HG02571 (cell line): ENCODE measurements around the gene TADA3.
A peak's percentile ranks its signal among the peaks of the same experiment; 100 is the strongest.

Experiments
- ATAC-seq: cut with Tn5 transposase; IDR thresholded peaks from one replicate; pipeline ENCODE4 v1.9.1; 2021; ENCODE audit warnings: mild to moderate bottlenecking, moderate library complexity; ENCODE audit not compliant: unreplicated experiment

TADA3 gene

GRCh38 chr3:9809615-9810432 lies 17.6 kb upstream of the TADA3 start, which contains the start of gene TTLL3:
Gene TTLL3 (plus strand): TSS chr3:9810262. CDS start chr3:9810662, 400 bp downstream.
- peak; percentile 50 for ATAC-seq

GRCh38 chr3:9809239-9809614 lies 17.0 kb upstream of the TADA3 start:
- no peak for ATAC-seq

- ATAC-seq: peak; percentile 28
Observed at GRCh38 chr3:9808345-9809037, 16.2 kb upstream of the TADA3 start.

- ATAC-seq: no peak
Observed at GRCh38 chr3:9807981-9808344, 15.7 kb upstream of the TADA3 start.

- ATAC-seq: no peak
Observed at GRCh38 chr3:9806688-9807589, 14.7 kb upstream of the TADA3 start.

GRCh38 chr3:9806137-9806536 lies 13.9 kb upstream of the TADA3 start:
- no peak for ATAC-seq

- ATAC-seq: no peak
Observed at GRCh38 chr3:9804996-9805395, 12.7 kb upstream of the TADA3 start.

- no peak for ATAC-seq
Observed at GRCh38 chr3:9803494-9803893, 11.2 kb upstream of the TADA3 start.

GRCh38 chr3:9800529-9800928 lies 8.3 kb upstream of the TADA3 start:
- no peak for ATAC-seq

- no peak for ATAC-seq
Observed at GRCh38 chr3:9797196-9797945, 5.1 kb upstream of the TADA3 start.

GRCh38 chr3:9795207-9795606 lies 2.9 kb upstream of the TADA3 start:
- ATAC-seq: no peak

- no peak for ATAC-seq
Observed at GRCh38 chr3:9794400-9794799, 2.1 kb upstream of the TADA3 start.

- no peak for ATAC-seq
Observed at GRCh38 chr3:9793161-9793781, 998 bp upstream of the TADA3 start.

- no peak for ATAC-seq
Observed at GRCh38 chr3:9791790-9792404, 376 bp downstream of the TADA3 start.

- ATAC-seq: no peak
Observed at GRCh38 chr3:9791127-9791526, 1.1 kb downstream of the TADA3 start.

- ATAC-seq: no peak
Observed at GRCh38 chr3:9787714-9788113, 4.6 kb downstream of the TADA3 start.

- no peak for ATAC-seq
Observed at GRCh38 chr3:9786825-9787669, 5.2 kb downstream of the TADA3 start.

- no peak for ATAC-seq
Observed at GRCh38 chr3:9786209-9786739, 6.0 kb downstream of the TADA3 start.

GRCh38 chr3:9785602-9786001 lies 6.7 kb downstream of the TADA3 start:
- no peak for ATAC-seq
